ENCODE results near the gene FAT4.

Gene FAT4

Small RNAs within 50 kb of the gene (small RNA-seq; reads per million reads assigned to genes)
- 0 reads per million in 2 experiments for gene RF00019
